Fibroblast of skin of right biceps (primary cell): Measurements from ENCODE around the gene VSIG1.
A peak's percentile ranks its signal among the peaks of the same experiment; 100 is the strongest.

Experiments used
- DNase-seq: peaks from one replicate; pipeline ENCODE4 v3.0.0-alpha.2; 2013

The VSIG1 gene

GRCh38 chrX:108044554-108045256 lies at the start of gene VSIG1:
Gene VSIG1, plus strand, starts transcription at chrX:108045065. Its CDS starts 66 bp downstream, at chrX:108045131.
- no peak for DNase-seq

- DNase-seq = no peak
Measured at GRCh38 chrX:107996124-107996523, 48.7 kb upstream of the VSIG1 start.

GRCh38 chrX:108000751-108001150 lies 44.1 kb upstream of the VSIG1 start:
- no peak for DNase-seq

- DNase-seq = peak; percentile 11
Measured at GRCh38 chrX:108001218-108001814, 43.5 kb upstream of the VSIG1 start.

- DNase-seq = no peak
Measured at GRCh38 chrX:108018656-108019381, 26.0 kb upstream of the VSIG1 start.

- no peak for DNase-seq
Measured at GRCh38 chrX:108019382-108019875, 25.4 kb upstream of the VSIG1 start.

- DNase-seq = no peak
Measured at GRCh38 chrX:108020631-108021030, 24.2 kb upstream of the VSIG1 start.

- no peak for DNase-seq
Measured at GRCh38 chrX:108022491-108023089, 22.3 kb upstream of the VSIG1 start.

GRCh38 chrX:108025376-108025775 lies 19.5 kb upstream of the VSIG1 start:
- no peak for DNase-seq

- no peak for DNase-seq
Measured at GRCh38 chrX:108025954-108026600, 18.8 kb upstream of the VSIG1 start.

- no peak for DNase-seq
Measured at GRCh38 chrX:108028854-108029253, 16.0 kb upstream of the VSIG1 start.

- DNase-seq = no peak
Measured at GRCh38 chrX:108029928-108030711, 14.7 kb upstream of the VSIG1 start.

GRCh38 chrX:108032944-108033343 lies 11.9 kb upstream of the VSIG1 start:
- DNase-seq = no peak

GRCh38 chrX:108033890-108034289 lies 11.0 kb upstream of the VSIG1 start:
- no peak for DNase-seq

- no peak for DNase-seq
Measured at GRCh38 chrX:108034725-108035124, 10.1 kb upstream of the VSIG1 start.

- peak; percentile 70 for DNase-seq
Measured at GRCh38 chrX:108036298-108036973, 8.4 kb upstream of the VSIG1 start.

- DNase-seq = no peak
Measured at GRCh38 chrX:108049649-108050048, 4.8 kb downstream of the VSIG1 start.

GRCh38 chrX:108053218-108053617 lies 8.4 kb downstream of the VSIG1 start:
- no peak for DNase-seq

- no peak for DNase-seq
Measured at GRCh38 chrX:108055546-108055945, 10.7 kb downstream of the VSIG1 start.

GRCh38 chrX:108059801-108060200 lies 14.9 kb downstream of the VSIG1 start:
- DNase-seq = no peak

- DNase-seq = no peak
Measured at GRCh38 chrX:108064001-108064400, 19.1 kb downstream of the VSIG1 start.
